Spleen (tissue), 7 donors: ENCODE measurements around the gene PTPRK.

Source experiments
- POLR2A ChIP-seq, 3 donors: fragments of 450-650 bp; IDR thresholded peaks; one replicate each; pipeline ENCODE4 v1.5.1; 2017; ENCODE audit warnings: antibody characterized with exemption in 3 of 3, mild to moderate bottlenecking in 1 of 3
- POLR2AphosphoS5 ChIP-seq, 3 donors: sonication (generic); formaldehyde crosslinking; IDR thresholded peaks; one replicate each; pipeline ENCODE4 v1.5.1; 2017; ENCODE audit warnings: antibody characterized with exemption in 3 of 3
- TF ChIP-seq, protein P1 (sequence below), 11 experiments: fragments of 200-600 bp in 7 of 11; fragments of 450-650 bp in 4 of 11; sonication (generic) in 4 of 11; IDR thresholded peaks in 8 of 11; conservative IDR thresholded peaks in 3 of 11; 1 replicate in 7 of 11; 2 replicates in 4 of 11; pipeline versions ENCODE4 v1.4.0 to v1.8.0; 2016 to 2021; ENCODE audit warnings: antibody characterized with exemption in 11 of 11, inconsistent platforms in 4 of 11, mild to moderate bottlenecking in 1 of 11
- donor health status: DM: no; HTN: no; CAD: no; lungs with moderate emphysema.
- donor health status: DM: no; HTN: no; CAD: no.
- donor health status: DM: no; HTN: no; CAD: no.

DNA sequence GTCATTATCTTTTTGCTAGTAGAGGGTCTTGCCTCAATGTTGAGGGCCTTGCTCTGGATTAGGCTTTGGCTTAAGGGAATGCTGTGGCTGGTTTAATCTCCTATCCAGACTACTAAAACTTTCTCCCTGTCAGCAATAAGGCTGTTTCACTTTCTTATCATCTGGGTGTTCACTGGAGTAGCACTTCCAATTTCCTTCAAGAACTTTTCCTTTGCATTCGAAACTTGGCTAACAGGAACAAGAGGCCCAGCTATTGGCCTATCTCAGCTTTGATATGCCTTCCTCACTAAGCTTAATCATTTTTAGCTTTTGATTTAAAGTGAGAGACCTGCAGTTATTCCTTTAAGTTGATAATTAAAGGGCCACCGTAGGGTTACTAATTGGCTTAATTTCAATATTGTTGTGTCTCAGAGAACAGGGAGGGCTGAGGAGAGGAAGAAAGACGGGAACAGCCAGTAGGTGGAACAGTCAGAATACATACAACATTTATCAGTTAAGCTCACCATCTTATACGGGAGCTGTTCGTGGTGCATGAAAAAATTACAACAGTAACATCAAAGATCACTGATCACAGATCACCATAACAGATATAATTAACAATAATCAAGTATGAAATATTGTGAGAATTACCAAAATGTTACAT, 186.7 kb downstream of the PTPRK start:
- TF ChIP-seq POLR2AphosphoS5 (IDR thresholded peaks at IDR 0.05): no peak
- TF ChIP-seq, protein P1, sequence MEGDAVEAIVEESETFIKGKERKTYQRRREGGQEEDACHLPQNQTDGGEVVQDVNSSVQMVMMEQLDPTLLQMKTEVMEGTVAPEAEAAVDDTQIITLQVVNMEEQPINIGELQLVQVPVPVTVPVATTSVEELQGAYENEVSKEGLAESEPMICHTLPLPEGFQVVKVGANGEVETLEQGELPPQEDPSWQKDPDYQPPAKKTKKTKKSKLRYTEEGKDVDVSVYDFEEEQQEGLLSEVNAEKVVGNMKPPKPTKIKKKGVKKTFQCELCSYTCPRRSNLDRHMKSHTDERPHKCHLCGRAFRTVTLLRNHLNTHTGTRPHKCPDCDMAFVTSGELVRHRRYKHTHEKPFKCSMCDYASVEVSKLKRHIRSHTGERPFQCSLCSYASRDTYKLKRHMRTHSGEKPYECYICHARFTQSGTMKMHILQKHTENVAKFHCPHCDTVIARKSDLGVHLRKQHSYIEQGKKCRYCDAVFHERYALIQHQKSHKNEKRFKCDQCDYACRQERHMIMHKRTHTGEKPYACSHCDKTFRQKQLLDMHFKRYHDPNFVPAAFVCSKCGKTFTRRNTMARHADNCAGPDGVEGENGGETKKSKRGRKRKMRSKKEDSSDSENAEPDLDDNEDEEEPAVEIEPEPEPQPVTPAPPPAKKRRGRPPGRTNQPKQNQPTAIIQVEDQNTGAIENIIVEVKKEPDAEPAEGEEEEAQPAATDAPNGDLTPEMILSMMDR (IDR thresholded peaks at IDR 0.05 in 8 of 11, conservative IDR thresholded peaks at IDR 0.05 in 3 of 11): no peak
- no peak for TF ChIP-seq POLR2A (IDR thresholded peaks at IDR 0.05)
